Activated CD4-positive, CD25-positive, alpha-beta regulatory T cell (primary cell): ENCODE measurements around the gene ARHGEF1.

Experiments
- DNase-seq, 4 experiments: peaks; one replicate each; lab custom pipeline; 2025; lab: John Stamatoyannopoulos, UW

Gene ARHGEF1

GRCh38 chr19:41956621-41957020 is 73.6 kb downstream of the ARHGEF1 start:
- no peak for DNase-seq
